Measurements from ENCODE around the gene ATP9B.

GRCh38 chr18:79377187-79377891 lies 308.1 kb downstream of the ATP9B start:
- TF ChIP-seq RFX5 (IDR thresholded peaks at IDR 0.05; ENCODE audit: low read length) (no peak), EZH2phosphoT487 (IDR thresholded peaks at IDR 0.05; ENCODE audit: borderline replicate concordance, low read depth) (no peak), SMC3 (IDR thresholded peaks at IDR 0.05; ENCODE audit: low read depth, low read length) (no peak), CTCF (IDR thresholded peaks at IDR 0.05) (no peak), SIN3A (IDR thresholded peaks at IDR 0.05; ENCODE audit: borderline replicate concordance, low read depth, low read length) (no peak), FOXJ3 (CRISPR knock-in tag; IDR thresholded peaks at IDR 0.05) (no peak), TAF1 (IDR thresholded peaks at IDR 0.05; ENCODE audit: borderline replicate concordance, low read depth, low read length) (no peak), TEAD4 (IDR thresholded peaks at IDR 0.05; ENCODE audit: borderline replicate concordance, insufficient read depth) (no peak), YY1 (IDR thresholded peaks at IDR 0.05; ENCODE audit: low read depth) (no peak), JUND (IDR thresholded peaks at IDR 0.05) (no peak), NFIC (IDR thresholded peaks at IDR 0.05; ENCODE audit: borderline replicate concordance) (no peak), RXRA (IDR thresholded peaks at IDR 0.05; ENCODE audit: borderline replicate concordance, low read depth) (no peak)
